ENCODE data around the gene RGL4. TPM values are rescaled to one million over a fixed set of nuclear protein-coding genes. Genes with fewer than 3 reads are reported as not detected.
"Not testable (repeated sequence)": the region's sequence is repeated elsewhere in the genome, so short reads cannot be mapped to it uniquely, and the experiment has no call there.

Gene RGL4
- total and polyA plus RNA-seq, 2 donors (not counting 1 experiment from before 2014, with no cell fraction given): 0.81 to 2.7 TPM

DNA sequence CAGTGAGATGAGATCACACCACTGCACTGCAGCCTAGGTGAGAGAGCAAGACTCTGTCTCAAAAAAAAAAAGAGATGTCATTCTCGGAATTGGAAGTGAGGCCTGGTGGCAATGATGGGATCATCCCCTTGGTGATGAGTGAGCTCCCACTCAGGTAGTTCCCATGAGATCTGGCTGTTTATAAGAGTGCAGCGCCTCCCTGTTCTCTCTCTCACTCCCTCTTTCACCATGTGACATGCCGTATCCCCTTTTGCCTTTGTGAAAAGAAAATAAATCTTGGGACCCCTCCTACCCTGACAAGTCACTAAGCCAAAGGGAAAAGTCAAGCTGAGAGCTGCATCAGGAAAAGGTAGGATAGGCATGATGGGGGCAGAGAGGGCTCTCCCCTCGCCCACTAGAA, 31.3 kb downstream of the RGL4 start:
- Histone ChIP-seq H3K36me3 (replicated peaks in 1 of 2; ENCODE audit: control extremely low read depth in 1 of 2, control insufficient read depth in 1 of 2, extremely low read depth in 1 of 2, insufficient read depth in 2 of 2, low read length in 1 of 2) (no peaks in the 10 kb centered on the region), H3K79me2 (ENCODE audit: control insufficient read depth, insufficient read depth, low read length) (peaks cover 5% of the 10 kb centered on the region), H4K20me1 (ENCODE audit: control insufficient read depth, insufficient read depth, low read length, poor library complexity, severe bottlenecking) (no peaks in the 10 kb centered on the region), H3K4me1 (ENCODE audit: control insufficient read depth in 2 of 2, insufficient read depth in 2 of 2, low read length in 2 of 2) (peaks cover 4 to 5% of the 10 kb centered on the region in 2 donors), H3K27me3 (replicated peaks in 1 of 4; ENCODE audit: control extremely low read depth in 1 of 4, control insufficient read depth in 3 of 4, insufficient read depth in 4 of 4, low read length in 3 of 4) (no peaks in the 10 kb centered on the region), H3K27ac (ENCODE audit: low read length in 2 of 2) (no peak overlapping the region), H3K9me3 (ENCODE audit: control extremely low read depth in 1 of 3, control insufficient read depth in 2 of 3, insufficient read depth in 1 of 3, low read length in 2 of 3) (no peaks in the 10 kb centered on the region), H3K4me2 (replicated peaks; ENCODE audit: low read depth, low read length, poor library complexity, severe bottlenecking) (no peak overlapping the region), H2AFZ (ENCODE audit: insufficient read depth, low read depth, low read length, poor library complexity, severe bottlenecking) (no peak overlapping the region), H3K9ac (ENCODE audit: low read length) (no peak overlapping the region), H3K4me3 (ENCODE audit: control extremely low read depth in 1 of 5, extremely low read depth in 1 of 5, insufficient read depth in 1 of 5, low read depth in 2 of 5, low read length in 4 of 5) (no peak overlapping the region)
- intact Hi-C loops (cut with micrococcal nuclease): no loop called here
- 100% methylated on average over 2 of the region's 4 CpGs for WGBS (ENCODE audit: insufficient coverage)
- H3K4me1 Mint-ChIP-seq: peaks cover 7% of the 10 kb centered on the region
- H3K27ac Mint-ChIP-seq: no peak overlapping the region
- peaks cover 8% of the 10 kb centered on the region for H3K27me3 Mint-ChIP-seq
- TF ChIP-seq, protein P1, sequence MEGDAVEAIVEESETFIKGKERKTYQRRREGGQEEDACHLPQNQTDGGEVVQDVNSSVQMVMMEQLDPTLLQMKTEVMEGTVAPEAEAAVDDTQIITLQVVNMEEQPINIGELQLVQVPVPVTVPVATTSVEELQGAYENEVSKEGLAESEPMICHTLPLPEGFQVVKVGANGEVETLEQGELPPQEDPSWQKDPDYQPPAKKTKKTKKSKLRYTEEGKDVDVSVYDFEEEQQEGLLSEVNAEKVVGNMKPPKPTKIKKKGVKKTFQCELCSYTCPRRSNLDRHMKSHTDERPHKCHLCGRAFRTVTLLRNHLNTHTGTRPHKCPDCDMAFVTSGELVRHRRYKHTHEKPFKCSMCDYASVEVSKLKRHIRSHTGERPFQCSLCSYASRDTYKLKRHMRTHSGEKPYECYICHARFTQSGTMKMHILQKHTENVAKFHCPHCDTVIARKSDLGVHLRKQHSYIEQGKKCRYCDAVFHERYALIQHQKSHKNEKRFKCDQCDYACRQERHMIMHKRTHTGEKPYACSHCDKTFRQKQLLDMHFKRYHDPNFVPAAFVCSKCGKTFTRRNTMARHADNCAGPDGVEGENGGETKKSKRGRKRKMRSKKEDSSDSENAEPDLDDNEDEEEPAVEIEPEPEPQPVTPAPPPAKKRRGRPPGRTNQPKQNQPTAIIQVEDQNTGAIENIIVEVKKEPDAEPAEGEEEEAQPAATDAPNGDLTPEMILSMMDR (IDR thresholded peaks at IDR 0.05): no peak
- CTCF ChIA-PET: no interaction called here
- H3K4me3 Mint-ChIP-seq: no peak overlapping the region
- ATAC-seq (ENCODE audit: low read depth) (no peak), DNase-seq (no peak)
- POLR2A ChIA-PET: no interaction called here
- H3K9me3 Mint-ChIP-seq (ENCODE audit: insufficient read depth): no peaks in the 10 kb centered on the region

GRCh38 chr22:23722724-23723123, 31.9 kb downstream of the RGL4 start:
- no peak overlapping the region for H3K4me3 ChIP-seq (ENCODE audit: control extremely low read depth in 1 of 5, extremely low read depth in 1 of 5, insufficient read depth in 1 of 5, low read depth in 2 of 5, low read length in 4 of 5)
- H3K9me3 ChIP-seq (ENCODE audit: control extremely low read depth in 1 of 3, control insufficient read depth in 2 of 3, insufficient read depth in 1 of 3, low read length in 2 of 3): no peaks in the 10 kb centered on the region
- no peak overlapping the region for H3K4me2 ChIP-seq (replicated peaks; ENCODE audit: low read depth, low read length, poor library complexity, severe bottlenecking)
- ATAC-seq (ENCODE audit: low read depth) (no peak), DNase-seq (no peak)
- TF ChIP-seq, protein P1 (IDR thresholded peaks at IDR 0.05): no peak
- TF ChIP-seq EZH2 (IDR thresholded peaks at IDR 0.05; ENCODE audit: borderline replicate concordance, insufficient read depth, low read depth, low read length, poor library complexity, severe bottlenecking): no peak
- H3K4me3 Mint-ChIP-seq: no peak overlapping the region
- WGBS (ENCODE audit: insufficient coverage): 100% methylated on average over 1 of the region's 2 CpGs
- peaks cover 8% of the 10 kb centered on the region for H3K27me3 Mint-ChIP-seq
- H3K9ac ChIP-seq (ENCODE audit: low read length): no peak overlapping the region
- H3K79me2 ChIP-seq (ENCODE audit: control insufficient read depth, insufficient read depth, low read length): no peaks in the 10 kb centered on the region
- CTCF ChIA-PET: no interaction called here
- POLR2A ChIA-PET: no interaction called here
- no peaks in the 10 kb centered on the region for H3K36me3 ChIP-seq (replicated peaks in 1 of 2; ENCODE audit: control extremely low read depth in 1 of 2, control insufficient read depth in 1 of 2, extremely low read depth in 1 of 2, insufficient read depth in 2 of 2, low read length in 1 of 2)
- peaks cover 2% of the 10 kb centered on the region for H3K4me1 Mint-ChIP-seq
- no peak overlapping the region for H3K27ac Mint-ChIP-seq
- H4K20me1 ChIP-seq (ENCODE audit: control insufficient read depth, insufficient read depth, low read length, poor library complexity, severe bottlenecking): no peaks in the 10 kb centered on the region
- no peaks in the 10 kb centered on the region for H3K27me3 ChIP-seq (replicated peaks in 1 of 4; ENCODE audit: control extremely low read depth in 1 of 4, control insufficient read depth in 3 of 4, insufficient read depth in 4 of 4, low read length in 3 of 4)
- no peaks in the 10 kb centered on the region for H3K4me1 ChIP-seq (ENCODE audit: control insufficient read depth in 2 of 2, insufficient read depth in 2 of 2, low read length in 2 of 2)
- no peaks in the 10 kb centered on the region for H3K9me3 Mint-ChIP-seq (ENCODE audit: insufficient read depth)
- no peak overlapping the region for H2AFZ ChIP-seq (ENCODE audit: insufficient read depth, low read depth, low read length, poor library complexity, severe bottlenecking)
- intact Hi-C loops (cut with micrococcal nuclease): no loop called here
- no peak overlapping the region for H3K27ac ChIP-seq (ENCODE audit: low read length in 2 of 2)

- H3K4me3 ChIP-seq (ENCODE audit: control extremely low read depth in 1 of 5, extremely low read depth in 1 of 5, insufficient read depth in 1 of 5, low read depth in 2 of 5, low read length in 4 of 5); H3K9me3 ChIP-seq (ENCODE audit: control extremely low read depth in 1 of 3, control insufficient read depth in 2 of 3, insufficient read depth in 1 of 3, low read length in 2 of 3); H2AFZ ChIP-seq (ENCODE audit: insufficient read depth, low read depth, low read length, poor library complexity, severe bottlenecking); H3K36me3 ChIP-seq (replicated peaks in 1 of 2; ENCODE audit: control extremely low read depth in 1 of 2, control insufficient read depth in 1 of 2, extremely low read depth in 1 of 2, insufficient read depth in 2 of 2, low read length in 1 of 2); H3K4me1 Mint-ChIP-seq; DNase-seq; H4K20me1 ChIP-seq (ENCODE audit: control insufficient read depth, insufficient read depth, low read length, poor library complexity, severe bottlenecking); H3K4me3 Mint-ChIP-seq; H3K27me3 ChIP-seq (replicated peaks in 1 of 4; ENCODE audit: control extremely low read depth in 1 of 4, control insufficient read depth in 3 of 4, insufficient read depth in 4 of 4, low read length in 3 of 4); H3K9ac ChIP-seq (ENCODE audit: low read length); H3K27me3 Mint-ChIP-seq; intact Hi-C loops (cut with micrococcal nuclease); H3K9me3 Mint-ChIP-seq (ENCODE audit: insufficient read depth); H3K27ac ChIP-seq (ENCODE audit: low read length in 2 of 2); H3K27ac Mint-ChIP-seq; ATAC-seq (ENCODE audit: low read depth); H3K4me2 ChIP-seq (replicated peaks; ENCODE audit: low read depth, low read length, poor library complexity, severe bottlenecking); H3K79me2 ChIP-seq (ENCODE audit: control insufficient read depth, insufficient read depth, low read length); H3K4me1 ChIP-seq (ENCODE audit: control insufficient read depth in 2 of 2, insufficient read depth in 2 of 2, low read length in 2 of 2): not testable (repeated sequence)
- WGBS (ENCODE audit: insufficient coverage): 83% methylated on average over 2 of the region's 4 CpGs
- POLR2A ChIA-PET: interaction anchor here (1.6 kb wide), 1 partner anchor 26 kb away, joined by 3 read pairs; the partner anchor contains the start of gene VPREB3
- CTCF ChIA-PET: interaction anchor here (0.7 kb wide), 1 partner anchor 121 kb away, joined by 3 read pairs; no protein-coding TSS in a partner anchor
These were observed 37.3 kb downstream of the RGL4 start for GRCh38 chr22:23728108-23728507.

All from B cell (primary cell).